Right renal pelvis (tissue), 4 donors: ENCODE data around the gene RBM19. TPM values are rescaled to one million over a fixed set of nuclear protein-coding genes. Genes with fewer than 3 reads are reported as not detected.

Experiments
- DNase-seq, 4 donors: peaks; one replicate each; pipeline ENCODE4 v3.0.0-alpha.2; 2013; ENCODE audit warnings: low read depth in 4 of 4, low spot score in 3 of 4, missing footprints in 1 of 4
- polyA plus RNA-seq, 4 donors: library from polyadenylated mRNA; unstranded; fragments of 120-200 nt; gene quantifications; one replicate each; pipeline ENCODE4 v1.2.1, GENCODE V29; 2013; ENCODE audit not compliant: insufficient read length in 4 of 4

RBM19 gene
- polyA plus RNA-seq, 4 donors: 23.3 to 28.1 (median 27.0) TPM

GRCh38 chr12:113860950-113861349, 105.2 kb downstream of the RBM19 start:
- DNase-seq: no peak

- no peak for DNase-seq
Observed at GRCh38 chr12:113860059-113860820, 105.9 kb downstream of the RBM19 start.

- no peak for DNase-seq
Observed at GRCh38 chr12:113858841-113859386, 107.2 kb downstream of the RBM19 start.

GRCh38 chr12:113857371-113857770, 108.8 kb downstream of the RBM19 start:
- DNase-seq: no peak

GRCh38 chr12:113855998-113856397, 110.1 kb downstream of the RBM19 start:
- DNase-seq: no peak

GRCh38 chr12:113854385-113855142, 111.6 kb downstream of the RBM19 start:
- no peak for DNase-seq

GRCh38 chr12:113853491-113853890, 112.6 kb downstream of the RBM19 start:
- no peak for DNase-seq

GRCh38 chr12:113852695-113853490, 113.2 kb downstream of the RBM19 start:
- DNase-seq: no peak

- no peak for DNase-seq
Observed at GRCh38 chr12:113852264-113852663, 113.9 kb downstream of the RBM19 start.

GRCh38 chr12:113850309-113851056, 115.6 kb downstream of the RBM19 start:
- no peak for DNase-seq

- no peak for DNase-seq
Observed at GRCh38 chr12:113847856-113848255, 118.3 kb downstream of the RBM19 start.

GRCh38 chr12:113846883-113847755, 119.0 kb downstream of the RBM19 start:
- DNase-seq: no peak

GRCh38 chr12:113845900-113846674, 120.0 kb downstream of the RBM19 start:
- no peak for DNase-seq

- no peak for DNase-seq
Observed at GRCh38 chr12:113844495-113845210, 121.5 kb downstream of the RBM19 start.

GRCh38 chr12:113842699-113843098, 123.4 kb downstream of the RBM19 start:
- no peak for DNase-seq

GRCh38 chr12:113841786-113842185, 124.3 kb downstream of the RBM19 start:
- no peak for DNase-seq

GRCh38 chr12:113840401-113841042, 125.6 kb downstream of the RBM19 start:
- DNase-seq: no peak
